Measurements from ENCODE around the gene SLC25A19. TPM values are rescaled to one million over a fixed set of nuclear protein-coding genes. Genes with fewer than 3 reads are reported as not detected.

SLC25A19 gene
- total and polyA plus RNA-seq, 2 experiments from 2014 or later, result 17.9 to 22.4 TPM

GRCh38 chr17:75238684-75239191 is 50.5 kb downstream of the SLC25A19 start (continued):
- TF ChIP-seq REST (IDR thresholded peaks at IDR 0.05; ENCODE audit: unreplicated experiment) (no peak), ZNF331 (CRISPR knock-in tag; IDR thresholded peaks at IDR 0.05; ENCODE audit: low read depth) (no peak), EZH2 (IDR thresholded peaks at IDR 0.05; ENCODE audit: low read depth, unreplicated experiment) (no peak), EZH2phosphoT487 (IDR thresholded peaks at IDR 0.05; ENCODE audit: unreplicated experiment) (no peak)

- H3K9me3 Mint-ChIP-seq, result no peaks in the 10 kb centered on the region
- H3K36me3 ChIP-seq (ENCODE audit: insufficient read depth), result peaks cover 27% of the 10 kb centered on the region
- DNase-seq (ENCODE audit: low spot score) (no peak), ATAC-seq (no peak)
- no peak overlapping the region for H2AFZ ChIP-seq
- H3K4me3 ChIP-seq, result no peak overlapping the region
- no peak overlapping the region for H3K4me3 Mint-ChIP-seq
- no peak for TF ChIP-seq ZNF331 (CRISPR knock-in tag; IDR thresholded peaks at IDR 0.05; ENCODE audit: low read depth)
- no peak for TF ChIP-seq EZH2 (IDR thresholded peaks at IDR 0.05; ENCODE audit: low read depth, unreplicated experiment)
- TF ChIP-seq CREB1 (CRISPR knock-in tag; IDR thresholded peaks at IDR 0.05; ENCODE audit: low read depth), result no peak
- TF ChIP-seq REST (IDR thresholded peaks at IDR 0.05; ENCODE audit: unreplicated experiment), result no peak
- H3K9me2 ChIP-seq (ENCODE audit: insufficient read depth), result no peaks in the 10 kb centered on the region
- peaks cover 4% of the 10 kb centered on the region; the same call in 1 of the 2 replicates for H4K20me1 ChIP-seq (replicated peaks; ENCODE audit: insufficient read depth)
- H3K4me2 ChIP-seq, result no peak overlapping the region
- no peak overlapping the region for H3K27ac Mint-ChIP-seq
- no peaks in the 10 kb centered on the region for H3K4me1 ChIP-seq (ENCODE audit: insufficient read depth)
- H3K27ac ChIP-seq (ENCODE audit: low read depth), result no peak overlapping the region
- H3F3A ChIP-seq (replicated peaks; ENCODE audit: low read depth), result peaks cover 39% of the 10 kb centered on the region
- peaks cover 10% of the 10 kb centered on the region; the same call in 2 of the 3 replicates for H3K4me1 Mint-ChIP-seq
- H3K27me3 Mint-ChIP-seq (ENCODE audit: insufficient read depth, low read depth, poor library complexity), result peaks cover 29% of the 10 kb centered on the region
- no peaks in the 10 kb centered on the region for H3K79me2 ChIP-seq (replicated peaks; ENCODE audit: insufficient read depth)
- H3K36me3 Mint-ChIP-seq (ENCODE audit: low read depth), result peaks cover 87% of the 10 kb centered on the region
- no peaks in the 10 kb centered on the region for H3K27me3 ChIP-seq (ENCODE audit: insufficient read depth)
Measured at GRCh38 chr17:75238020-75238580, 51.1 kb downstream of the SLC25A19 start.

All from GM23338 (cell line).